Transverse colon (tissue), 4 donors: ENCODE results near the gene ABAT. TPM values are rescaled to one million over a fixed set of nuclear protein-coding genes. Genes with fewer than 3 reads are reported as not detected.

Source experiments
- DNase-seq: peaks from one replicate; pipeline ENCODE4 v3.0.0-alpha.2; 2019
- H3K27ac ChIP-seq, 4 donors: fragments of 200-600 bp; sonication (generic); 2 replicates each; pipeline ENCODE4 v1.5.1; 2016 to 2018; ENCODE audit warnings: inconsistent platforms in 4 of 4
- H3K27me3 ChIP-seq: fragments of 200-600 bp; sonication (generic); 2 replicates; pipeline ENCODE4 v1.5.1; 2017; ENCODE audit warnings: inconsistent platforms
- H3K36me3 ChIP-seq, 4 donors: fragments of 200-600 bp; sonication (generic); 2 replicates each; pipeline ENCODE4 v1.5.1; 2017 to 2019; ENCODE audit warnings: inconsistent platforms in 4 of 4
- H3K4me1 ChIP-seq, 4 donors: fragments of 200-600 bp; sonication (generic); 2 replicates each; pipeline ENCODE4 v1.5.1; 2017 to 2020; ENCODE audit warnings: inconsistent platforms in 4 of 4
- H3K4me3 ChIP-seq, 4 donors: fragments of 200-600 bp; sonication (generic); 1 replicate in 1 of 4; 2 replicates in 3 of 4; pipeline versions ENCODE4 v1.5.1 to v1.6.1; 2017 to 2019; ENCODE audit warnings: inconsistent platforms in 4 of 4
- H3K9me3 ChIP-seq, 2 donors: fragments of 200-600 bp; sonication (generic); 2 replicates each; pipeline ENCODE4 v1.5.1; 2017 to 2019; ENCODE audit warnings: inconsistent platforms in 2 of 2
- EP300 ChIP-seq: sonication (generic); formaldehyde crosslinking; IDR thresholded peaks from one replicate; pipeline ENCODE4 v1.6.1; 2017; ENCODE audit warnings: antibody characterized with exemption, low read depth
- POLR2A ChIP-seq: fragments of 450-650 bp; IDR thresholded peaks from one replicate; pipeline ENCODE4 v1.6.1; 2016; ENCODE audit warnings: antibody characterized with exemption, mild to moderate bottlenecking, moderate library complexity
- POLR2AphosphoS5 ChIP-seq, 3 donors: sonication (generic); formaldehyde crosslinking; IDR thresholded peaks; one replicate each; pipeline ENCODE4 v1.6.1; 2016; ENCODE audit warnings: antibody characterized with exemption in 3 of 3
- WGBS, 2 donors: methylation state at CpG; one replicate each; pipeline ENCODE4 v1.1.5; 2018; ENCODE audit warnings: low coverage in 1 of 2; 5-methylcytosine and 5-hydroxymethylcytosine counted together
- in situ Hi-C, 4 donors: fragments of 200-750 bp; cut with MboI; loops; one replicate each; pipeline versions ENCODE4 v1.15.0 to v1.15.1; 2017; ENCODE audit warnings: low sequenced_read_pairs in 3 of 4, low pct_ligation_motif_present in 1 of 4, low pct_unique_long_range_greater_than_20kb in 1 of 4
- intact Hi-C: fragments of 100-400 bp; cut with DNase I; formaldehyde crosslinking; loops from one replicate; pipeline ENCODE4 v1.15.1; 2023; ENCODE audit warnings: low total_unique reads
- total RNA-seq, 4 donors: library from RNA; depleted of rRNA; stranded (reverse); fragments of >200 nt; gene quantifications; one replicate each; pipeline ENCODE4 v1.1.0, GENCODE V29; 2016
- TF ChIP-seq, protein P1 (sequence below), 5 experiments: fragments of 200-600 bp in 3 of 5; fragments of 450-650 bp in 2 of 5; sonication (generic) in 3 of 5; IDR thresholded peaks; 1 replicate in 2 of 5; 2 replicates in 3 of 5; pipeline ENCODE4 v1.5.1; 2016 to 2017; ENCODE audit warnings: antibody characterized with exemption in 5 of 5, inconsistent platforms in 3 of 5, mild to moderate bottlenecking in 2 of 5, moderate library complexity in 1 of 5

ABAT gene
- total RNA-seq, 4 donors from 2014 or later = 15.7 to 35.2 (median 21.7) TPM

DNA sequence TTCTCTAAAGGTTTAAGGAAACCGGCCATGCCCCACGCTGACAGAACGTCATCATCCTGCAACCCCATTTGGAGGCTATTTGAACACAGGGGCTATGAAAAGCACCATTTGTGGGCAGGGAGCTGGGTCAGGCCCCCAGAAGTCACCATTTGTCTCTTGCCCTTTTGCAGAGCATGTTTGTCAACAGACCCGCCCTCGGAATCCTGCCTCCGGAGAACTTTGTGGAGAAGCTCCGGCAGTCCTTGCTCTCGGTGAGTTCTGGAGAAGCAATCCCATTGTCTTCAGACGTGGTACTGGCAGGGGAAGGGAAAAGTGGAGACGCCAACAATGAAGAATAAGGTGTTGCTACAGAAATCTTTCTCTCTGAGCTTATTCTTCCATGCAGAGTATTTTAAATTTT lies 89.5 kb downstream of the ABAT start:
- in situ Hi-C loops (no loop called here), intact Hi-C loops (no loop called here)
- H3K27me3 ChIP-seq = no peaks in the 10 kb centered on the region
- no peaks in the 10 kb centered on the region for H3K4me1 ChIP-seq
- no peak for DNase-seq
- 73 to 100% methylated on average over 4 to 10 of the region's 10 CpGs for WGBS, 2 donors
- TF ChIP-seq, protein P1, sequence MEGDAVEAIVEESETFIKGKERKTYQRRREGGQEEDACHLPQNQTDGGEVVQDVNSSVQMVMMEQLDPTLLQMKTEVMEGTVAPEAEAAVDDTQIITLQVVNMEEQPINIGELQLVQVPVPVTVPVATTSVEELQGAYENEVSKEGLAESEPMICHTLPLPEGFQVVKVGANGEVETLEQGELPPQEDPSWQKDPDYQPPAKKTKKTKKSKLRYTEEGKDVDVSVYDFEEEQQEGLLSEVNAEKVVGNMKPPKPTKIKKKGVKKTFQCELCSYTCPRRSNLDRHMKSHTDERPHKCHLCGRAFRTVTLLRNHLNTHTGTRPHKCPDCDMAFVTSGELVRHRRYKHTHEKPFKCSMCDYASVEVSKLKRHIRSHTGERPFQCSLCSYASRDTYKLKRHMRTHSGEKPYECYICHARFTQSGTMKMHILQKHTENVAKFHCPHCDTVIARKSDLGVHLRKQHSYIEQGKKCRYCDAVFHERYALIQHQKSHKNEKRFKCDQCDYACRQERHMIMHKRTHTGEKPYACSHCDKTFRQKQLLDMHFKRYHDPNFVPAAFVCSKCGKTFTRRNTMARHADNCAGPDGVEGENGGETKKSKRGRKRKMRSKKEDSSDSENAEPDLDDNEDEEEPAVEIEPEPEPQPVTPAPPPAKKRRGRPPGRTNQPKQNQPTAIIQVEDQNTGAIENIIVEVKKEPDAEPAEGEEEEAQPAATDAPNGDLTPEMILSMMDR (IDR thresholded peaks at IDR 0.05) = no peak
- TF ChIP-seq EP300 (no peak), POLR2AphosphoS5 (IDR thresholded peaks at IDR 0.05) (no peak), POLR2A (no peak)
- H3K4me3 ChIP-seq = no peak overlapping the region
- H3K27ac ChIP-seq = no peak overlapping the region
- H3K9me3 ChIP-seq = no peaks in the 10 kb centered on the region
- no peaks in the 10 kb centered on the region for H3K36me3 ChIP-seq

DNA sequence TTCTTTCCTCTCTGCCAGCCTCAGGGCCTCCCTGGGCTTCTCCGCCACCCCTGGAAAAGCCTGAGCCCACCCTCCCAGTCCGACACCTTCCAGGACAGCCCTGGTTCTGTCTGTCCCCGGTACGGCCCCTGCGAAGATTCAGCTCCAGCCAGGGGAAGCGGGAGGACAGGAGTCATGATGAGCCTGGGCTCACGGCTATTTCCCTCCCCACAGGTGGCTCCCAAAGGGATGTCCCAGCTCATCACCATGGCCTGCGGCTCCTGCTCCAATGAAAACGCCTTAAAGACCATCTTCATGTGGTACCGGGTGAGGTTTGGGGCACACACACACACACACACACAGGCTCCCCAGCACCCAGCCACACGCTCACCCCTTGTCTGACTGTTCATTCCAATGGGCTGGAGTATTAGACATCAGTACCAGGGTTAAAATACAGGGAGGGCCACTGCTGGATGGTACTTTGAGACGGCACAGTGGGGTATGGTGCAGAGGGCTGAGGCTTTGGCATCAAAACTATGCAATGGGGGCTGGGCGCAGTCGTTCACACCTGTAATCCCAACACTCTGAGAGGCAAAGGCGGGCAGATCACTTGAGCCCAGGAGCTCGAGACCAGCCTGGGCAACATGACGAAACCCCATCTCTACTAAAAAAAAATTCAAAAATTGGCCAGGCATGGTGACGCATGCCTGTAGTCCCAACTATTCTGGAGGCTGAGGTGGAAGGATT lies 90.3 kb downstream of the ABAT start:
- no peak for DNase-seq
- TF ChIP-seq, protein P1 (IDR thresholded peaks at IDR 0.05) = no peak
- TF ChIP-seq POLR2A (no peak), EP300 (no peak), POLR2AphosphoS5 (IDR thresholded peaks at IDR 0.05) (no peak)
- in situ Hi-C loops = no loop called here
- H3K27me3 ChIP-seq = no peaks in the 10 kb centered on the region
- H3K4me1 ChIP-seq = no peaks in the 10 kb centered on the region
- no peak overlapping the region for H3K27ac ChIP-seq
- H3K9me3 ChIP-seq = no peaks in the 10 kb centered on the region
- intact Hi-C loops = no loop called here
- H3K4me3 ChIP-seq = no peak overlapping the region
- H3K36me3 ChIP-seq = no peaks in the 10 kb centered on the region
- 92 to 100% methylated on average over 1 to 14 of the region's 18 CpGs for WGBS, 2 donors

GRCh38 chr16:8767176-8767575 lies 92.8 kb downstream of the ABAT start:
- no peaks in the 10 kb centered on the region for H3K4me1 ChIP-seq
- in situ Hi-C loops = no loop called here
- H3K27ac ChIP-seq = no peak overlapping the region
- intact Hi-C loops = no loop called here
- H3K9me3 ChIP-seq = no peaks in the 10 kb centered on the region
- WGBS, 2 donors = 92 to 100% methylated on average over 4 to 8 of the region's 8 CpGs
- no peak for DNase-seq
- H3K36me3 ChIP-seq = no peaks in the 10 kb centered on the region
- H3K4me3 ChIP-seq = no peak overlapping the region
- no peaks in the 10 kb centered on the region for H3K27me3 ChIP-seq
- TF ChIP-seq EP300 (no peak), POLR2A (no peak)
- TF ChIP-seq, protein P1 (IDR thresholded peaks at IDR 0.05) = no peak

- TF ChIP-seq POLR2AphosphoS5 (IDR thresholded peaks at IDR 0.05) (no peak), POLR2A (no peak), EP300 (no peak)
- TF ChIP-seq, protein P1 (IDR thresholded peaks at IDR 0.05) = no peak
- intact Hi-C loops = no loop called here
- H3K36me3 ChIP-seq = no peaks in the 10 kb centered on the region
- no peak overlapping the region for H3K4me3 ChIP-seq
- H3K27me3 ChIP-seq = no peaks in the 10 kb centered on the region
- in situ Hi-C loops = no loop called here
- no peaks in the 10 kb centered on the region for H3K4me1 ChIP-seq
- no peak overlapping the region for H3K27ac ChIP-seq
- no peak for DNase-seq
- WGBS, 2 donors = 92 to 100% methylated on average over 1 to 12 of the region's 12 CpGs
- no peaks in the 10 kb centered on the region for H3K9me3 ChIP-seq
These were observed 93.9 kb downstream of the ABAT start for GRCh38 chr16:8768283-8768682.
